NCI-H510A (cell line): ENCODE results near the gene DRAXIN.

Source experiments
- DNase-seq: peaks from one replicate; lab custom pipeline; 2025; lab: John Stamatoyannopoulos, UW

Gene DRAXIN

GRCh38 chr1:11764115-11764514 is 72.6 kb downstream of the DRAXIN start:
- no peak for DNase-seq

- DNase-seq: no peak
Observed at GRCh38 chr1:11764519-11764918, 73.0 kb downstream of the DRAXIN start.

- no peak for DNase-seq
Observed at GRCh38 chr1:11765661-11766428, 74.3 kb downstream of the DRAXIN start.

- no peak for DNase-seq
Observed at GRCh38 chr1:11766429-11766776, 74.9 kb downstream of the DRAXIN start.

- no peak for DNase-seq
Observed at GRCh38 chr1:11767922-11768704, 76.6 kb downstream of the DRAXIN start.

GRCh38 chr1:11768821-11769220 is 77.3 kb downstream of the DRAXIN start:
- no peak for DNase-seq

- no peak for DNase-seq
Observed at GRCh38 chr1:11769274-11769673, 77.8 kb downstream of the DRAXIN start.

GRCh38 chr1:11770011-11770410 is 78.5 kb downstream of the DRAXIN start:
- no peak for DNase-seq

GRCh38 chr1:11771481-11772043 is 80.1 kb downstream of the DRAXIN start:
- no peak for DNase-seq

- no peak for DNase-seq
Observed at GRCh38 chr1:11772458-11772857, 80.9 kb downstream of the DRAXIN start.

GRCh38 chr1:11774753-11775152 is 83.2 kb downstream of the DRAXIN start:
- DNase-seq: no peak
